HepG2 (cell line): ENCODE data around the gene BEST2.

Experiments
- ATF2 ChIP-seq: sonication (generic); formaldehyde crosslinking; IDR thresholded peaks from 2 replicates; pipeline ENCODE4 v1.4.0; 2020; ENCODE audit warnings: missing genetic modification reagents
- CTCF ChIP-seq: sonication (generic); formaldehyde crosslinking; IDR thresholded peaks from 2 replicates; pipeline ENCODE4 v1.5.0; 2020; ENCODE audit warnings: mild to moderate bottlenecking, missing genetic modification reagents, moderate library complexity
- DNMT1 ChIP-seq: sonication (generic); formaldehyde crosslinking; IDR thresholded peaks from 2 replicates; pipeline ENCODE4 v1.5.1; 2020; ENCODE audit warnings: mild to moderate bottlenecking, missing genetic modification reagents
- KMT2A ChIP-seq: sonication (generic); formaldehyde crosslinking; IDR thresholded peaks from 2 replicates; pipeline ENCODE4 v1.4.0; 2020; ENCODE audit warnings: missing genetic modification reagents
- PREB ChIP-seq: sonication (generic); formaldehyde crosslinking; IDR thresholded peaks from 2 replicates; pipeline ENCODE4 v1.4.0; 2020; ENCODE audit warnings: missing genetic modification reagents
- RNF2 ChIP-seq: fragments of 450-650 bp; conservative IDR thresholded peaks from 2 replicates; pipeline ENCODE4 v1.6.1; 2016; ENCODE audit warnings: low read depth
- ZBTB37 ChIP-seq: sonication (generic); formaldehyde crosslinking; IDR thresholded peaks from 2 replicates; pipeline ENCODE4 v1.4.0; 2020; ENCODE audit warnings: mild to moderate bottlenecking, missing genetic modification reagents
- ZEB1 ChIP-seq: IDR thresholded peaks from 2 replicates; pipeline ENCODE4 v1.6.1; 2012; ENCODE audit warnings: mild to moderate bottlenecking, low read depth, inconsistent platforms; ENCODE audit not compliant: insufficient replicate concordance
- ZNF513 ChIP-seq: sonication (generic); formaldehyde crosslinking; conservative IDR thresholded peaks from 2 replicates; pipeline ENCODE4 v1.5.0; 2020; ENCODE audit warnings: missing genetic modification reagents
- ZNF609 ChIP-seq: sonication (generic); formaldehyde crosslinking; IDR thresholded peaks from 2 replicates; pipeline ENCODE4 v1.4.0; 2020; ENCODE audit warnings: mild to moderate bottlenecking, missing genetic modification reagents, borderline replicate concordance

- TF ChIP-seq KMT2A (CRISPR knock-in tag) = no peak
- TF ChIP-seq ZBTB37 (CRISPR knock-in tag) = no peak
- no peak for TF ChIP-seq DNMT1 (CRISPR knock-in tag)
- TF ChIP-seq PREB (CRISPR knock-in tag) = no peak
- TF ChIP-seq ZNF513 (CRISPR knock-in tag) = no peak
- no peak for TF ChIP-seq ATF2 (CRISPR knock-in tag)
- no peak for TF ChIP-seq ZEB1
- TF ChIP-seq ZNF609 = no peak
- TF ChIP-seq CTCF (CRISPR knock-in tag) = no peak
- TF ChIP-seq RNF2 = no peak
Measured at GRCh38 chr19:12711187-12711586, 40.4 kb upstream of the BEST2 start.
